Skeletal muscle tissue (tissue), 5 donors: ENCODE data around the gene CNR2. TPM values are rescaled to one million over a fixed set of nuclear protein-coding genes. Genes with fewer than 3 reads are reported as not detected.
A peak's percentile ranks its signal among the peaks of the same experiment; 100 is the strongest.

ENCODE experiments used
- H3K27ac ChIP-seq: one replicate; pipeline ENCODE4 v1.7.0; 2013; ENCODE audit warnings: mild to moderate bottlenecking, low read depth, low read length, inconsistent platforms
- H3K27me3 ChIP-seq, 3 donors: one replicate each; pipeline ENCODE4 v1.7.0; 2013; ENCODE audit warnings: low read length in 3 of 3; ENCODE audit not compliant: control insufficient read depth in 3 of 3, insufficient read depth in 3 of 3
- H3K36me3 ChIP-seq, 3 donors: one replicate each; pipeline ENCODE4 v1.7.0; 2013; ENCODE audit warnings: low read length in 3 of 3; ENCODE audit not compliant: control insufficient read depth in 3 of 3, insufficient read depth in 3 of 3
- H3K4me1 ChIP-seq, 3 donors: one replicate each; pipeline ENCODE4 v1.7.0; 2013; ENCODE audit warnings: low read length in 3 of 3, mild to moderate bottlenecking in 3 of 3; ENCODE audit not compliant: control insufficient read depth in 3 of 3, insufficient read depth in 3 of 3
- H3K4me3 ChIP-seq, 3 donors: one replicate each; pipeline ENCODE4 v1.7.0; 2013; ENCODE audit warnings: low read length in 3 of 3
- H3K9ac ChIP-seq, 3 donors: one replicate each; pipeline ENCODE4 v1.7.0; 2013; ENCODE audit warnings: low read length in 3 of 3, mild to moderate bottlenecking in 3 of 3, moderate library complexity in 2 of 3, low read depth in 1 of 3
- H3K9me3 ChIP-seq, 3 donors: one replicate each; pipeline ENCODE4 v1.7.0; 2013; ENCODE audit warnings: low read length in 3 of 3; ENCODE audit not compliant: control insufficient read depth in 3 of 3
- small RNA-seq: library from RNA; depleted of rRNA; stranded (forward); fragments of <200 nt; gene quantifications from one replicate; pipeline ENCODE3, GENCODE V24; 2014
- total RNA-seq: library from RNA; depleted of rRNA; stranded (reverse); fragments of >200 nt; gene quantifications from one replicate; pipeline ENCODE4 v1.2.3, GENCODE V29; 2014
- donor health status: Osteomylitis.

The CNR2 gene
- total RNA-seq, 1 donor from 2014 or later, result under 0.01 TPM

- no peaks in the 10 kb centered on the region for H3K9me3 ChIP-seq
- H3K4me1 ChIP-seq, result peaks cover 9 to 17% (median 11%) of the 10 kb centered on the region in 3 donors
- H3K36me3 ChIP-seq, result peaks cover 0 to 4% (median 0%) of the 10 kb centered on the region in 3 donors
- H3K27ac ChIP-seq, result peak overlapping the region; percentile 98
- H3K4me3 ChIP-seq, result peak overlapping the region; percentile 67 to 96 (median 90)
- H3K9ac ChIP-seq, result peak overlapping the region; percentile 68 to 100 (median 100)
- H3K27me3 ChIP-seq, result no peaks in the 10 kb centered on the region
These were observed 87.2 kb downstream of the CNR2 start for GRCh38 chr1:23825762-23826522.

- H3K9ac ChIP-seq, result peak within 1 kb of the TSS; percentile 97 to 100 (median 100)
- peaks cover 9 to 17% (median 11%) of the 10 kb centered on the region in 3 donors for H3K4me1 ChIP-seq
- H3K36me3 ChIP-seq, result peaks cover 1 to 4% (median 2%) of the 10 kb centered on the region in 3 donors
- no peaks in the 10 kb centered on the region for H3K27me3 ChIP-seq
- H3K9me3 ChIP-seq, result no peaks in the 10 kb centered on the region
- peak within 1 kb of the TSS; percentile 98 for H3K27ac ChIP-seq
- peak within 1 kb of the TSS; percentile 81 to 96 (median 90) for H3K4me3 ChIP-seq
These were observed 87.9 kb downstream of the CNR2 start, which contains the start of gene HMGCL for GRCh38 chr1:23825076-23825761. TSS of gene HMGCL (minus strand) at chr1:23825429. CDS start at chr1:23825415, 14 bp downstream.

GRCh38 chr1:23824711-23825075 lies 88.5 kb downstream of the CNR2 start:
- Histone ChIP-seq H3K27ac (peak overlapping the region; percentile 98), H3K4me3 (peak overlapping the region; percentile 81 to 96 (median 90)), H3K36me3 (peaks cover 3 to 6% (median 6%) of the 10 kb centered on the region in 3 donors), H3K4me1 (peaks cover 9 to 17% (median 11%) of the 10 kb centered on the region in 3 donors), H3K9me3 (no peaks in the 10 kb centered on the region), H3K27me3 (no peaks in the 10 kb centered on the region), H3K9ac (peak overlapping the region; percentile 97 to 100 (median 100))

GRCh38 chr1:23823767-23824166 lies 89.4 kb downstream of the CNR2 start:
- peaks cover 9 to 17% (median 11%) of the 10 kb centered on the region in 3 donors for H3K4me1 ChIP-seq

More at GRCh38 chr1:23823767-23824166, 89.4 kb downstream of the CNR2 start:
- Histone ChIP-seq H3K9ac (no peak overlapping the region), H3K27ac (no peak overlapping the region), H3K36me3 (peaks cover 6 to 14% (median 7%) of the 10 kb centered on the region in 3 donors), H3K4me3 (peak overlapping the region in 2 of 3 donors; percentile 31 to 81), H3K27me3 (no peaks in the 10 kb centered on the region), H3K9me3 (no peaks in the 10 kb centered on the region)

Small RNA genes within 50 kb of the gene (small RNA-seq; reads per million reads assigned to genes)
- gene MIR378F, result not detected

Other genes starting within 250 kb of the CNR2 start
- 1,434 TPM for gene RPL11, start 221.6 kb downstream of the CNR2 start, total RNA-seq
- gene ELOA, start 169.9 kb downstream of the CNR2 start, total RNA-seq, result 14.1 TPM
- 53.2 TPM for gene PITHD1, start 134.9 kb downstream of the CNR2 start, total RNA-seq
- 21.9 TPM for gene LYPLA2, start 122.2 kb downstream of the CNR2 start, total RNA-seq
- 17.2 TPM for gene GALE, start 112.6 kb downstream of the CNR2 start, total RNA-seq
- 31.3 TPM for gene HMGCL, start 87.9 kb downstream of the CNR2 start, total RNA-seq
- 21.9 TPM for gene FUCA1, start 45.1 kb downstream of the CNR2 start, total RNA-seq
- 62.6 TPM for gene PNRC2, start 46.5 kb upstream of the CNR2 start, total RNA-seq
- 65.2 TPM for gene SRSF10, start 67.0 kb upstream of the CNR2 start, total RNA-seq
- 340 TPM for gene MYOM3, start 198.8 kb upstream of the CNR2 start, total RNA-seq
- not detected for gene IL22RA1, start 229.8 kb upstream of the CNR2 start, total RNA-seq